GM19438 (cell line): Measurements from ENCODE around the gene MCTP1.
A peak's percentile ranks its signal among the peaks of the same experiment; 100 is the strongest.
"Not testable (repeated sequence)": the region's sequence is repeated elsewhere in the genome, so short reads cannot be mapped to it uniquely, and the experiment has no call there.

ENCODE experiments used
- ATAC-seq: cut with Tn5 transposase; IDR thresholded peaks from one replicate; pipeline ENCODE4 v1.9.1; 2021; ENCODE audit warnings: low read depth; ENCODE audit not compliant: unreplicated experiment

Gene MCTP1

DNA sequence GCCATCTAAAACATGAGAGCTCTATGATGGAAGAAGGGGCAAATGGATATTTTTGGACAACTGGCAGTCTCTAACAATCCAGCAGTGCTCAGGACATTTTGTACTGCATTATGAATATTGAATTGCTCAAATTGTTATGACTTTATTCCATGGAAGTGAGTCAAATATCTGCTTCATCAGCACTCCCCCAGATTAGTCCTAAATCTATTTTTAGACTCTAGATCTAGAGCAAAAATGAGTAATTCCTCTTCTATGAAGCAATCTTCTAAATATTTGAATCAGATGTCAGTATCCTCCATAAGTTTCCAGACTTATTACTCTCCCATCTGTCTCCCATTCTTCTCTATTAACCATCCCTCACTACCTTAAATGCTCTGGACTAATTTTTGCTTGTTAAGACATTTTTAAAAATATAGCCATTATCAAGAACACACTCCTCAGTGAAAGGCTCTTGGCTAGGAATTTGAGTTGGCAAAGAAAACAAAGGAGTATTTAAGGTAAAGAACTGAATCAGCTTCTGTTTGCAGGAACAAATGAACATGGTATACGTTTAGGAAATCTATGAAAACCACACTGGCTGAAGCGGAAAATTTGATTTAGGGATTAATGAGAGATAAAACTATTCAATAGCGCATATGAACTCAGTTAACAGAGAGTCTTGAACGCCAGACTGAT lies 300.9 kb downstream of the MCTP1 start:
- ATAC-seq = no peak

DNA sequence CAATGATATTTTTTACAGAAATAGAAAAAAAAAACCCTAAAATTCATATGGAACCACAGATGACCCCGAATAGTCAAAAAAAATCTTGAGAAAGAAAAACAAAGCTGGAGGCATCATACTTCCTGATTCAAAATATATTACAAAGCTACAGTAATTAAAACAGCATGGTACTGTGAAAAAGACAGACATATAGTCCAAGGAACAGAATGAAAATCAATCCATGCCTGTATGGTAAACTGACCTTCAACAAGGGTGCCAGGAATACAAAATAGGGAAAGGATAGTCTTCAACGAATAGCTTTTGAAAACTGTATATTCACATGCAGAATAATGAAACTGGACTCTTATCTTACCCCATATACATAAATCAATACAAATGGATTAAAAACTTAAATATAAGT lies 307.5 kb downstream of the MCTP1 start:
- ATAC-seq = no peak

DNA sequence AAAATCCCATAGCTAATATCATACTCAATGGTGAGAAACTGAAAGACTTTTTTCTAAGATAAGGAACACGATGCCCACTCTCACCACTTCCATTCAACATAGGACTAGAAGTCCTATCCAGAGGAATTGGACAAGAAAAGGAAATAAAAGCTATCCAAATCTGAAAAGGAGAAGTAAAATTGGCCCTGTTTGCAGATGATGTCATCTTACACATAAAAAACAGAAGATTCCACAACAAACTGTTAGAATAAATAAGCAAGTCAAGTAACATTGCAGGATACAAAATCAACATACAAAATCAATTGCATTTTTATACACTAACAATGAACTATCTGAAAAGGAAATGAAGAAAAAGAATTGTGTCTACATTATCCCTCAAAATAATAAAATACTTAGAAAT lies 308.0 kb downstream of the MCTP1 start:
- ATAC-seq = no peak

DNA sequence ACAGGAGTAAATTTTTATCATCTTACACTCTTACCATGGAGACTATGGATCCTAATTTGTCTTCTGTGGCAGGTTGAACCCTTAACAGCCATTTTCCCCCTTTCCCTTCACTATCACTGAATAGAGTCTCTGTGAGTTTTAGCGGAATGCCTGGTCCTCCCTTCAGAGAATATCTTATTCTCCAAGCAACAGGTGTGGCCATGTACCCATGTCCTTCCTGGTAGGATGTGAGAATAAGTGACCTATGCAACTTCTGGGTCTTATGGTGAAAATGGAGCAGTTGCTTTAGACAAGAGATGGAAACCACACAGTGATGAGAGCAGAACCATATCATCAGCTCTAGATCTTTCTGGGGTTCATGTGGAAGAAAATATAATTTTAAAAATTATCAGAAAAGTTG lies 312.6 kb downstream of the MCTP1 start:
- ATAC-seq = no peak

DNA sequence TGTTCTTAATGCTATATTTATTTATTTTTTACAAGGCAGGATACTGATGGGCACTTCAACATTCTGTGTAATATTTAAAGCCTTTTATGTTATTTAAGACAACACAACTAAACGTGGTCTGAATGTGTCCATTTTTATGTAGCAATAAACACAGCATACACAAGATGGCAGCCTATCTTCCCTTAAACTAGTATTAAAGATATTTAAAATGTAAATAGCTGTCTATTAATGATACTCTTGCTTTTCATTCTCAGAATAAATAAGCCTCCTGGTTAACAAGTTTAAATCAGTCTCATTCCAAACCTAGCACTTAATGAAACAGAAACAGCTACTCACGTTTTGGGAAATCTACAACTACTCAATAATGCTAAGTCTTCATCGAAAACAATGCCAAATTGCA lies 315.7 kb downstream of the MCTP1 start:
- no peak for ATAC-seq

DNA sequence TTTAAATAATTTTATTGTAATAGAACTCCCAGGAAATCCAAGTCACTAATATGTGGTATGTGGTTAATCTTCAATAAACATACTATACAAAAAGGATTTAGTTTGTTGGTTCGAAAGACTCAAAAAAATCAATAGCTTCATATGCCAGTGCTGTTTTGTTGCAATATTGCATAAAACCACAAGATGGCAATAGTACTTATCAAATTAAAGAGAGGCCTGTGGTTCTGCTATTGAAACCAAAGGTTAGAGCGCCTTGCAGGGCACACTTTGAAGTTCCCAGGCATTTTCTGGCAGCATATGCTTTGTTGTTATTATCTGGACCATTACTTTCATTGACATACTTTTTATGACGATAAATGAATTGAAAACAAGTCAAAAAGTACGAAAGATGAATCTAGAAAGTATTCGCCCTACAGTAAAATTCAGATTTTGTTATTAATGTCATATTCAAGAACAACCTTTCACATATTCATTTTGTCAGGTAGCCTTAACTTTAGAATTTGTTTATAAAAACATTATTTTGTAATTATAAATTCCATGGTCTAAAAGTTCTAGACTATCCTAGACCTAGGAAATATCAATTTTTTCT lies 316.3 kb downstream of the MCTP1 start:
- ATAC-seq = no peak

DNA sequence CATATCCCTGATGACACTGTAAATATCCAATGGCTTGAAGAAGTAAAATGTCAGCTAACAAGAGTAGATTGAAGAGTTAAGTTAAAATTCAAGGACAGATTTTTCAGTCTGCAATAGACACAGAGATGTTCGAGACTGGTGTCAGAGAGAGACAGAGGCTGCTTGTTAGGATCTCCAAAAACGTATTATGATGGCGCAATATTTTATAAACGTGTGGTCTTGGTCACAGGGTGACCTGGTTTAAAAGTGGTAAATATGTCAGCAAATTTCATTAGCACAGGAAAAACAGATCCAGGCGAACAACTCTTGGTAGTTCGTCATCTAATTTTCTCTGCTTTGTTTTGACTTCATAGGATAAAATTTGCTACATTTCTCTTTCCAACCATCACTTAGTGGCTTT lies 317.4 kb downstream of the MCTP1 start:
- ATAC-seq = no peak

DNA sequence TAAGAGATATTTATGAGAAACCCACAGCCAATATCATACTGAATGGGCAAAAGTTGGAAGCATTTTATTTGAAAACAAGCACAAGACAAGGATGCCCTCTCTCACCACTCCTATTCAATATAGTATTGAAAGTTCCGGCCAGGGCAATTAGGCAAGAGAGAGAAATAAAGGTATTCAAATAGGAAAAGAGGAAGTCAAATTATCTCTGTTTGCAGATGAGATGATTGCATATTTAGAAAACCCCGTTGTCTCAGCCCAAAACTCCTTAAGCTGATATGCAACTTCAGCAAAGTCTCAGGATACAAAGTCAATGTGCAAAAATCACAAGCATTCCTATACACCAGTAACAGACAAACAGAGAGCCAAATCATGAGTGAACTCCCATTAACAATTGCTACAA lies 325.6 kb downstream of the MCTP1 start:
- ATAC-seq = not testable (repeated sequence)

DNA sequence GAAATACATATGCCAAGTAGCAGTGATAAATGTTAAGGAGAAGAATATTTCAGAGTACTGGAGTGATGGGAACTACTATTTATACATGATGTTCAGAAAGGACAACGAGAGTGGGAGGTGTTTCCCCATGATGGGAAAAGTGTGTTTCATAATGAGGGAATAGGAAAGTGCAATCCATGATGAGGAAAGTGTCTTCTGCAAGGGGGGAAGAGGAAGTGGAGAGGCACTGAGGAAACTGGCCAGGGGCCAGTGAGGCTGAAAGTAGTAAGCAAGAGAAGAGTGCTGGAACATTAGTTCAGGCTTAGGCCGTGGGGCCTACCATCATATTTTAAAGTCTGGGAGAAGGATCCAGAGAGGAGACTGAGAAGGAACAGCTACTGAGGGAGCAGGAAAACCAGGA lies 339.2 kb downstream of the MCTP1 start:
- no peak for ATAC-seq

DNA sequence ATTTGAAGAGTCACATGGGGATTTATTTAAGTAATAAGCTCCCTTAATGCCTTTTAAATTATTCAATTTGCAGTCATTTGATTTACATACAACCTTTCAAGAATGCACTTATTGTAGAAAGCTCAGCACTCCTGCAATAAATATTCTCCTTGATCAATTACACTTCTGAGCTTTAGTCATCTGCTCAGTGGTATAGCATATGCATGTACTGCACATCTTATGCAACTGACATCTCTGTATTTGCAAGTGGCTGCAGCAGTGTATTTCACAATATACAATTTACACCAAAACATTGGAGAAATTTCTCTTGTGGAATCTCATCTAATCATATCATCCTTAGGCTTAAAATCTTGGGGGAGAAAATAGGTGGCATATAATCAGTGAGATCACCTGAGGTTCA lies 340.7 kb downstream of the MCTP1 start:
- ATAC-seq = no peak

DNA sequence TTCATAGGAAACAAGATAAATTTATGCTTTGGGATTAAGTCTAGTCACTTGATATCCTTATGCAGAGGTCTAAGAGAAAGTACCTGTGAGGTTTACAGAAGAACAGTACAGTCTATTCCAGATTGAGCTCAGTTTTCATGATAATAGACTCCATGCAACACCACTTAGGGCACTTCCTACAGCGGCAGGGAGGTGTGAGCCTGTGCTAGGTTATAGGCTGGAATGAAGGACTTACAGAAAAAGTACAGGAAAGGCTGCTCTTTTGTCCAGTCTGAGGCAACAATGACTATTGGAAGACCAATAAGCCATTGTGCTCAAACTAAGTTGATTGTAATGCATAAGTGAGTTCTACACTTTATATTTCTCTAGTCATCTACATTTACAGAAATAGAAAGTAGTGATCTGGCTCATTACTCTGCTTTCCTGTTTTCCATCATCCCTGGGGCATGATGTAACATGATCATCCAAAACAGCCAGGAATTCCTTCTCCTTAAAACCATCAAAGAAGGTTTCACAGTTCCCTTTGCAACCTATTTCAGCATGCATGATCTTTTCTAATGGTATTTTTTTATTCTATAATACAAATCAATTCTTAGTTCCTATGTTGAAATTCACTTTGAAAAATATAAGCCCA lies 343.7 kb downstream of the MCTP1 start:
- ATAC-seq = no peak

DNA sequence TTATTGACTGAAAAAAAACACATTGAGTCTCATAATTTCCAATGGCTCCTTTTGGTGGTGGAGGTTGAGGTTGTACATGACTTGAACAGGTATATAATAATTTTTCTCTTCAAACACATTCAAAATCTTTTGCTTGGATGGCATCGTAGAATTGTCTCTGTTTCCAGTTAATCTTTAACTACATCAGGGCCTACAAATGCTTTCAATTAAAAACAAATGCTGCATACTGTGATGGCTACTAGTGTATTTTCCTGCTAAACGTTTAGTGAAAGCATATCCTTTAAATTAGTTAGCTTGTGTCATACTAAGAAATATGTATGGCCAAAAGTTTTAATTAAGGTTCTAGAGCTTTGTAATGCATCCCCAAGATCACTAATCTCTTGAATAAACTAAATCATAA lies 352.6 kb downstream of the MCTP1 start:
- ATAC-seq = no peak

DNA sequence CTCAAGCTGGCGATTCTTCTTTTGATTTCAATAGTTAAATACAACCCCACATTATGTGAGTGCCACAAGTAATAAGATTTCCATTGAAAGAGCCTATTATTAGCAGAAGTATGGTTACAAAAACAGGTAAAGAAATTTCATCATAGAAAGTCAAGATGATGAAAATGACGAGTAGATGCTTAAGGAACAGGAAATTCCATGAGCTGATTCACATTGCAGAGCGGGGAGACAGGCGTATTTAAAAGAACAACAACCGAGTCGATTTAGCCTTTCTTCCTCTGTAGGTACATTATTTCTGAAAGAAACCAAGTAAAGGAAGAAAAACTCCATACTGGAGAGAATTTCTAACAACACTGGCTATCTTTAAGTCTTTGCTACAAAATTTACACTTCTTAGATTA lies 356.0 kb downstream of the MCTP1 start:
- ATAC-seq = no peak

DNA sequence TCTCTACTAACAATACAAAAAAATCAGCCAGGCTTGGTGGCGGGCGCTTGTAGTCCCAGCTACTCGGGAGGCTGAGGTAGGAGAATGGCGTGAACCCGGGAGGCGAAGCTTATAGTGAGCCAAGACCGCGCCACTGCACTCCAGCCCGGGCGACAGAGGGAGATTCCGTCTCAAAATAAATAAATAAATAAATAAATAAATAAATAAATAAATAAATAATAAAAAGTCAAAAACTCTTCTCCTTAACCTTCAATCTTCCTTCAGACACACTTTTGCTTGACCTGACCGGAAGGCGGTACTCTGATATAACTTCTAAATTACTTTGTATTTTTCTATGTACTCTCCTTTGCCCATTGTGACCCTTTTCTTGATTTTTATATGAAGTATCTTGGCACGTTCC lies 364.3 kb downstream of the MCTP1 start:
- no peak for ATAC-seq

DNA sequence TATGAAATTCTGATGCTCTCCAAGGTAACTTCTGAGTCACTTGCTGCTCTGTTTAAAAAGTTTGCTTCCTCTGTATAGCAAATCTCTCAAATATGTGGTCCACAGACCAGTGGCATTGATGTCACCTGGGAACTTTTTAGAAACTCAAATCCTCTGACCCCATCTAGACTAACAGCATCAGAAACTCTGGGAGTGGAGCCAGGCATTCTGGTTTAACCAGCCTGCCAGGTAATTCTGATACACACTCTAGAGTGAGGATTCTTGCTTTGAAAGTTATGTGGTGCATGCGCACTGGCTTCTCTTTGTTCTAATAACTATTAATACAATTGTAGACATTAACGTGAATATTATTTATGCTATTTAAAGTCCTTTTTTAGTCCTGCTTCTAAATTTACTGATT lies 368.3 kb downstream of the MCTP1 start:
- no peak for ATAC-seq

DNA sequence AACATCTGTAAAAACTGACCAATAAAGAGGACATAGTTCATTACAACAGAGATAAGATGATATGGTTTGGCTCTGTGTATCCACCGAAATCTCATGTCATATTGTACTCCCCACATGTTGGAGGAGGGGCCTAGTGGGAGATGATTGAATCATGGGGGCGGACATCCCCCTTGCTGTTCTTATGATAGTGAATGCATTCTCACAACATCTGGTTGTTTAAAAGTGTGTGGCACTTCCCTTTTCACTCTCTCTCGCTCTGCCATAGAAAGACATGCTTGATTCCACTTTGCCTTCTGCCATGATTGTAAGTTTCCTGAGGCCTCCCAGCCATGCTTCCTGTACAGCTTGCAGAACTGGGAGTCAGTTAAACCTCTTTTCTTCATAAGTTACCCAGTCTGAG lies 373.6 kb downstream of the MCTP1 start:
- ATAC-seq = no peak

DNA sequence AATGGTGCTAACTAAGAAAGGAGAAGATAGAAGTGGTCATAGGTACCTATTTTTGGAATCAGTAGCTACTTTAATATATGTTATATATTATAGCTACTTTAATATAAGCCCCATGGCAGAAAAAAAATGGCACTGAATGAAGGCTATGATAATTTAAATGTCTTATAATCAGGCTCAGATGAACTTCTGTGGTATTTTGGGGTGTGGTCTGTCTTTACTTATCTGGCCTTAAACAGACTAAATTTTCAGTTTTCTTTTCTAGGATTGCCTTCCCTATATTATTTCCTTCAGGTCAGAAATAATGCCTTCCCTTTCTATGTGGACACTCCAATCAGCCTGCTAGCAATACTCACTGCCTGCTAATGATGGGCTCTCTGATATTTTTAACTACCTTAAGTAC lies 374.2 kb downstream of the MCTP1 start:
- ATAC-seq = no peak

DNA sequence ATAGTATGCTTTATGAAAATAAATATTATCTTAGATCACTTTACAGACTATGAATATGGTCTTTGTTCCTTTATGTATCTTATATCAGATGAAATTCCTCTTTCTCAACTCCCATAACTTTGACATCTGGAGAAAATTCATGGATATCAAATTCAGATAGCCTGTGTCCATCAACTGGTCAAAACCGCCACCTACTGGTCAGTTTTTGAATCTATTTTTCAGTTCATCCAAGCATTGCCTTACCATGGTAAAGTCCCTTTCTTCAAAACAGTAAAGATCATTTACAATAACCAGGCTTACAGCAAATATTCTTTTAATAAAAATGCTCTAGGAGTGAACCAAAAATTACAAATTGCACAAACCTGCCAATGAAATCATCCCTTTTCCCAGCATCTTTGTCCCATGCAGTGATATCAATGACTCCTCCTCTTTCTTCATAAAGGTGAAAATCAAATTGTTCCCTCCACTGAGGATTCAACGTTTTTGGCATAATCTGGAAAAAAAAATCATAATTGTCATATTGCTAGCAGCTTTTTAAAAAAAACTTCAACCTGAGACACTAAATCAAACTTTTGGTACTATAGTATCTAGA lies 375.9 kb downstream of the MCTP1 start:
- ATAC-seq = no peak

DNA sequence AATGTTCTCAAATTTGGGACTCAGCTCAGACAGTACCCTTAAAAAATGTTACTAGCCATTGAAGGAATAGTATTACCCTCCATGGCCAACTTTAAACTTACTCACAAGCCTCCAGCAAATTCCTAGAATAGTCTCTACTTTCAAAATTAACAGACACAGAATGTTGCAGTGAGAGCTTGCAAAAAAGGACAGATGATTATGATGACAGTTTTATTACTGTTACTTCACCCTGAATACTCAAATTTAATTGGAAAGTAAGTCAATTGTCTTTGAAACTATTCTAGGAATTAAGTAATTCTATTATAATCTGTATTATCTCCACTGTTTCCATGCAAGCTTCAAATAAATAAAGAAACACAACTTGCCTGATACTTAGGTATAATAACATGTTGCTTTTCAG lies 378.1 kb downstream of the MCTP1 start:
- ATAC-seq = no peak

DNA sequence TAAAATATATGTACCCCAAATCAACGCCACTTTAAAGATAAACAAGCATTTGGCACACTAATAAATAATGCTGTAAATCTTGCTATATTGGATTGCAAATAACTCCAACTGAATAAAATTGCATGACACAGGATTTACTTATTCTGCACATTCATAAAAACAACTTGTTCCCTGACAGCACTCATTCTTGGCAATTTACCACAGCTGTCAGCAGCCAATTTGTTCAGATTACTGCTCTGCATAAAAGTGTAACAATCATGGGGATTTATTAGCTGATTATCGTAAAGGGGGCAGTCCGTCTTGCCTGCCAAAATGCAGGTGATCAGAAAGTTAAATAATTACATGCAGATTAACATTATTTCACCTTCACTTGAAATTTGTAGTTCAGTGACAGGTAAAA lies 381.2 kb downstream of the MCTP1 start:
- ATAC-seq = no peak

DNA sequence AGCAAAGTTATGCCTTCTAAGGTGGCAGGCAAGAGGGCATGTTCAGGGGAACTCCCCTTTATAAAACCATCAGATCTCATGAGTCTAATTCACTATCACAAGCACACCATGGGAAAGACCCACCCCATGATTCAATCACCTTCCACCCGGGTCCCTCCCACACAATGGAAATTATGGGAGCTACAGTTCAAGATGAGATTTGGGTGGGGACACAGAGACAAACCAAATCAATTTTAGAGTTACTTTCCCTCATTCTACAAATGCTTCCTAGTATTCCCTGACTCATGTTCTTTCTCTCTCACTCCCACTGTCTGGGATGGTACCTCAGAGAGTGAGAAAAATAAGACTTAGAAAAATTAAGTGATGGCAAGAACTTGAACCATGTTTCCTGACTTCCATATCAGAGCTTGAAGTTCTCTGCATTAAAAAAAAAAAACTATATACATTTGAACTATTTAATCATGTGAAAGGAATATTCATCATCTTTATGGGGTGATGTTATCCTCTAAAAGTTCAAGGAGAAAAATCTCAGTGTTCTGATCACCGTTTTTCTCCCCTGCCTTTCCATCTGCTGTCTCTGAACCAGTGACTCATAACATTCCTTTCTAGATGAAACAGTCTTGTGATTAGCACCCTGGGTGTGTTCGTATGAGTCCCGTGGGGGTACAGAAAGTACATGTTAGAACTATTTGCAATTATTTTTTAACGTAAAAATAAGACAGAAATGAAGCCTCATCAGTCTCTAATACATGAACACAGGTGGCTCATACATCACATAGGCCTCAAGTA lies 383.5 kb downstream of the MCTP1 start:
- peak; percentile 87 for ATAC-seq
